Measurements from ENCODE around the gene GRN. TPM values are rescaled to one million over a fixed set of nuclear protein-coding genes. Genes with fewer than 3 reads are reported as not detected.

The GRN gene
- total and polyA plus RNA-seq, 9 of the 15 experiments (the other 6 are each of a cell fraction or from before 2014, with no cell fraction given), result 5.4 to 75.3 (median 20.7) TPM

- peak; percentile 89 for TF ChIP-seq TFAP4 (CRISPR knock-in tag; IDR thresholded peaks at IDR 0.05; ENCODE audit: borderline replicate concordance)
- TF ChIP-seq MXI1 (IDR thresholded peaks at IDR 0.05; ENCODE audit: low read depth, low read length), result peak; percentile 91
- no peak for TF ChIP-seq ZNF197 (CRISPR knock-in tag; IDR thresholded peaks at IDR 0.05; ENCODE audit: low read depth)
- TF ChIP-seq MITF (IDR thresholded peaks at IDR 0.05), result peak; percentile 12; the same call in 1 of the 2 replicates
- TF ChIP-seq ATF4 (CRISPR knock-in tag; IDR thresholded peaks at IDR 0.05), result no peak
- TF ChIP-seq MAX (CRISPR knock-in tag; IDR thresholded peaks at IDR 0.05), result peak; percentile 97
- no peak for TF ChIP-seq ZNF449 (CRISPR knock-in tag; IDR thresholded peaks at IDR 0.05)
- peak; percentile 66; the same call in 1 of the 2 replicates for TF ChIP-seq ZNF263 (CRISPR knock-in tag; IDR thresholded peaks at IDR 0.05; ENCODE audit: borderline replicate concordance)
- peak; percentile 16; the same call in 1 of the 2 replicates for TF ChIP-seq KLF16 (IDR thresholded peaks at IDR 0.05)
- no peak for TF ChIP-seq MCM7 (IDR thresholded peaks at IDR 0.05)
- TF ChIP-seq VEZF1 (CRISPR knock-in tag; IDR thresholded peaks at IDR 0.05), result peak; percentile 98
- no peak for TF ChIP-seq NUFIP1 (IDR thresholded peaks at IDR 0.05; ENCODE audit: partially characterized antibody)
- peak; percentile 58; the same call in 1 of the 2 replicates for TF ChIP-seq CTBP1 (IDR thresholded peaks at IDR 0.05; ENCODE audit: borderline replicate concordance)
- TF ChIP-seq FOSL1 (tag; conservative IDR thresholded peaks at IDR 0.05), result no peak
- TF ChIP-seq SIN3A (IDR thresholded peaks at IDR 0.05; ENCODE audit: borderline replicate concordance in 2 of 2, control insufficient read depth in 1 of 2, low read depth in 2 of 2, low read length in 2 of 2), result peak; percentile 70 to 90; a peak in 3 of 4 replicates
- no peak for TF ChIP-seq ZNF311 (CRISPR knock-in tag; IDR thresholded peaks at IDR 0.05)
- TF ChIP-seq CHD2 (IDR thresholded peaks at IDR 0.05; ENCODE audit: low read depth, low read length), result no peak
- no peak for TF ChIP-seq NBN (IDR thresholded peaks at IDR 0.05; ENCODE audit: low read depth)
- peak; percentile 44; the same call in 1 of the 2 replicates for TF ChIP-seq SMAD4 (CRISPR knock-in tag; conservative IDR thresholded peaks at IDR 0.05)
- no peak for TF ChIP-seq PHB2 (IDR thresholded peaks at IDR 0.05; ENCODE audit: low read depth)
- TF ChIP-seq FOXA3 (CRISPR knock-in tag; conservative IDR thresholded peaks at IDR 0.05 in 1 of 2, IDR thresholded peaks at IDR 0.05 in 1 of 2), result peak in 1 of 2 experiments; percentile 65; a peak in 1 of 4 replicates
- no peak for TF ChIP-seq ZNF146 (CRISPR knock-in tag; IDR thresholded peaks at IDR 0.05; ENCODE audit: unreplicated experiment)
- no peak for TF ChIP-seq BRD4 (IDR thresholded peaks at IDR 0.05)
Observed at GRCh38 chr17:44326861-44327444, 18.1 kb upstream of the GRN start (continued).

Data from K562 (cell line).